Stomach (tissue), 9 donors: Measurements from ENCODE around the gene ZBED4. TPM values are rescaled to one million over a fixed set of nuclear protein-coding genes. Genes with fewer than 3 reads are reported as not detected.
A peak's percentile ranks its signal among the peaks of the same experiment; 100 is the strongest.

ENCODE experiments used
- DNase-seq, 2 donors: peaks; one replicate each; pipeline versions ENCODE4 v3.0.0 to v3.0.0-alpha.2; 2013 to 2019
- H3K27ac ChIP-seq, 5 donors: fragments of 200-600 bp in 4 of 5; sonication (generic) in 4 of 5; one replicate each; pipeline ENCODE4 v1.5.1; 2013 to 2019; ENCODE audit warnings: mild to moderate bottlenecking in 1 of 5, moderate library complexity in 1 of 5
- H3K27me3 ChIP-seq, 3 donors: fragments of 200-600 bp; sonication (generic); one replicate each; pipeline ENCODE4 v1.5.1; 2017 to 2019; ENCODE audit warnings: mixed run types in 1 of 3
- H3K36me3 ChIP-seq, 4 donors: fragments of 200-600 bp; sonication (generic); 1 replicate in 3 of 4; 2 replicates in 1 of 4; pipeline ENCODE4 v1.5.1; 2016 to 2019
- H3K4me1 ChIP-seq, 4 donors: fragments of 200-600 bp; sonication (generic); one replicate each; pipeline ENCODE4 v1.5.1; 2016 to 2019
- H3K4me3 ChIP-seq, 4 donors: fragments of 200-600 bp; sonication (generic) in 3 of 4; one replicate each; pipeline ENCODE4 v1.5.1; 2016 to 2019; ENCODE audit warnings: mild to moderate bottlenecking in 1 of 4
- H3K9me3 ChIP-seq, 4 donors: fragments of 200-600 bp; sonication (generic); one replicate each; pipeline ENCODE4 v1.5.1; 2016 to 2019
- CTCF ChIP-seq, 7 experiments: fragments of 450-650 bp in 4 of 7; fragments of 200-600 bp in 3 of 7; sonication (generic) in 3 of 7; IDR thresholded peaks; one replicate each; pipeline ENCODE4 v1.5.1; 2016 to 2019; ENCODE audit warnings: antibody characterized with exemption in 7 of 7, control low read depth in 2 of 7, mild to moderate bottlenecking in 1 of 7
- EP300 ChIP-seq: sonication (generic); formaldehyde crosslinking; IDR thresholded peaks from one replicate; pipeline ENCODE4 v1.6.1; 2017; ENCODE audit warnings: antibody characterized with exemption
- POLR2A ChIP-seq, 4 donors: fragments of 450-650 bp; IDR thresholded peaks; one replicate each; pipeline ENCODE4 v1.6.1; 2016; ENCODE audit warnings: antibody characterized with exemption in 4 of 4, control low read depth in 2 of 4, mild to moderate bottlenecking in 1 of 4, moderate library complexity in 1 of 4
- POLR2AphosphoS5 ChIP-seq, 3 donors: sonication (generic); formaldehyde crosslinking; IDR thresholded peaks; one replicate each; pipeline ENCODE4 v1.6.1; 2016; ENCODE audit warnings: antibody characterized with exemption in 3 of 3
- WGBS, 5 donors: extraction: QIAGEN DNeasy Blood & Tissue Kit in 3 of 5; methylation state at CpG; one replicate each; pipeline versions ENCODE4 v1.1.5 to v1.1.7; 2013 to 2018; 5-methylcytosine and 5-hydroxymethylcytosine counted together
- intact Hi-C: fragments of 100-400 bp; cut with DNase I; formaldehyde crosslinking; loops from one replicate; pipeline ENCODE4 v1.15.1; 2023; ENCODE audit warnings: low total_unique reads
- polyA plus RNA-seq, 3 donors: library from polyadenylated mRNA; stranded (reverse); fragments of 200-250 nt; gene quantifications; one replicate each; pipeline ENCODE4 v1.2.3, GENCODE V29; 2013
- total RNA-seq, 5 donors: library from RNA; depleted of rRNA; stranded (reverse); fragments of >200 nt; gene quantifications; one replicate each; pipeline versions ENCODE4 v1.1.0 to v1.2.3, GENCODE V29; 2014 to 2016
- donor health status: healthy with polysubstance abuse.
- donor health status: Bipolar disorder and iron deficiency.
- donor health status: healthy.

Gene ZBED4
- total and polyA plus RNA-seq, 8 donors: 2.2 to 31.7 (median 12.2) TPM

- TF ChIP-seq POLR2AphosphoS5 (IDR thresholded peaks at IDR 0.05): no peak
- no peak for TF ChIP-seq EP300
- no peak for TF ChIP-seq POLR2A (IDR thresholded peaks at IDR 0.05)
- no peak for TF ChIP-seq CTCF (IDR thresholded peaks at IDR 0.05)
- Histone ChIP-seq H3K4me3 (no peak overlapping the region), H3K27me3 (no peaks in the 10 kb centered on the region), H3K36me3 (peaks cover 23 to 78% (median 66%) of the 10 kb centered on the region in 4 donors), H3K4me1 (no peaks in the 10 kb centered on the region), H3K27ac (no peak overlapping the region), H3K9me3 (no peaks in the 10 kb centered on the region)
- WGBS, 5 donors: 78 to 83% (median 80%) methylated on average over 6 of the region's 6 CpGs
- no peak for DNase-seq
- intact Hi-C loops: no loop called here
Measured at GRCh38 chr22:49899530-49899929, 45.9 kb downstream of the ZBED4 start.

GRCh38 chr22:49900441-49901230, 47.0 kb downstream of the ZBED4 start:
- Histone ChIP-seq H3K9me3 (no peaks in the 10 kb centered on the region), H3K27ac (no peak overlapping the region), H3K36me3 (peaks cover 23 to 89% (median 76%) of the 10 kb centered on the region in 4 donors), H3K4me3 (no peak overlapping the region), H3K4me1 (no peaks in the 10 kb centered on the region), H3K27me3 (no peaks in the 10 kb centered on the region)
- intact Hi-C loops: no loop called here
- 87 to 91% (median 90%) methylated on average over 29 to 30 of the region's 30 CpGs for WGBS, 5 donors
- no peak for DNase-seq
- TF ChIP-seq POLR2AphosphoS5 (IDR thresholded peaks at IDR 0.05) (no peak), EP300 (no peak), CTCF (IDR thresholded peaks at IDR 0.05) (no peak), POLR2A (IDR thresholded peaks at IDR 0.05) (no peak)

GRCh38 chr22:49901457-49901856, 47.8 kb downstream of the ZBED4 start:
- intact Hi-C loops: no loop called here
- Histone ChIP-seq H3K36me3 (peaks cover 23 to 97% (median 85%) of the 10 kb centered on the region in 4 donors), H3K4me3 (no peak overlapping the region), H3K27ac (no peak overlapping the region), H3K4me1 (no peaks in the 10 kb centered on the region), H3K27me3 (no peaks in the 10 kb centered on the region), H3K9me3 (no peaks in the 10 kb centered on the region)
- 95 to 100% (median 97%) methylated on average over 9 to 11 of the region's 11 CpGs for WGBS, 5 donors
- no peak for TF ChIP-seq POLR2A (IDR thresholded peaks at IDR 0.05)
- TF ChIP-seq EP300: no peak
- DNase-seq: no peak

- DNase-seq: peak in 1 of 2 donors; percentile 46
- H3K4me1 ChIP-seq: no peaks in the 10 kb centered on the region
- WGBS, 5 donors: 70 to 85% (median 74%) methylated on average over 7 to 17 of the region's 17 CpGs
- H3K9me3 ChIP-seq: no peaks in the 10 kb centered on the region
- TF ChIP-seq POLR2A (IDR thresholded peaks at IDR 0.05) (no peak), EP300 (no peak)
- H3K27me3 ChIP-seq: no peaks in the 10 kb centered on the region
- peaks cover 33 to 100% (median 96%) of the 10 kb centered on the region in 4 donors for H3K36me3 ChIP-seq
- H3K27ac ChIP-seq: no peak overlapping the region
- intact Hi-C loops: no loop called here
- no peak overlapping the region for H3K4me3 ChIP-seq
Measured at GRCh38 chr22:49903322-49904039, 49.8 kb downstream of the ZBED4 start.

GRCh38 chr22:49904040-49904369, 50.4 kb downstream of the ZBED4 start:
- peaks cover 38 to 100% (median 97%) of the 10 kb centered on the region in 4 donors for H3K36me3 ChIP-seq
- 77 to 100% (median 88%) methylated on average over 3 to 11 of the region's 11 CpGs for WGBS, 5 donors

More at GRCh38 chr22:49904040-49904369, 50.4 kb downstream of the ZBED4 start:
- intact Hi-C loops: no loop called here
- Histone ChIP-seq H3K27ac (no peak overlapping the region), H3K27me3 (no peaks in the 10 kb centered on the region), H3K4me3 (no peak overlapping the region), H3K9me3 (no peaks in the 10 kb centered on the region), H3K4me1 (no peaks in the 10 kb centered on the region)
- TF ChIP-seq CTCF (IDR thresholded peaks at IDR 0.05): no peak
- no peak for TF ChIP-seq POLR2A (IDR thresholded peaks at IDR 0.05)
- no peak for TF ChIP-seq POLR2AphosphoS5 (IDR thresholded peaks at IDR 0.05)
- TF ChIP-seq EP300: no peak
- DNase-seq: no peak
